K562 (cell line): Measurements from ENCODE around the gene FGF22. TPM values are rescaled to one million over a fixed set of nuclear protein-coding genes. Genes with fewer than 3 reads are reported as not detected.

Experiments
- CBX3 ChIP-seq, 2 experiments: IDR thresholded peaks; 1 replicate in 1 of 2; 2 replicates in 1 of 2; pipeline ENCODE4 v1.6.1; 2012; ENCODE audit warnings: inconsistent platforms in 2 of 2, low read length in 2 of 2, borderline replicate concordance in 1 of 2, control low read depth in 1 of 2
- CTBP1 ChIP-seq: fragments of 450-650 bp; IDR thresholded peaks from 2 replicates; pipeline ENCODE4 v1.6.1; 2016; ENCODE audit warnings: borderline replicate concordance
- EP300 ChIP-seq: IDR thresholded peaks from 2 replicates; pipeline ENCODE4 v1.6.1; 2012; ENCODE audit warnings: low read length, improper control_type of control experiment
- ETS1 ChIP-seq: conservative IDR thresholded peaks from 2 replicates; pipeline ENCODE4 v1.6.1; 2011; ENCODE audit warnings: low read depth, mild to moderate bottlenecking, low read length; ENCODE audit not compliant: control insufficient read depth
- GABPB1 ChIP-seq: sonication (generic); formaldehyde crosslinking; IDR thresholded peaks from 2 replicates; pipeline ENCODE4 v1.8.0; 2022; ENCODE audit warnings: mild to moderate bottlenecking, missing genetic modification reagents
- GATAD2B ChIP-seq: fragments of 450-650 bp; IDR thresholded peaks from 2 replicates; pipeline ENCODE4 v1.6.1; 2017; ENCODE audit warnings: mild to moderate bottlenecking, borderline replicate concordance
- HDAC1 ChIP-seq, 2 experiments: fragments of 450-650 bp; IDR thresholded peaks; 2 replicates each; pipeline ENCODE4 v1.6.1; 2016 to 2017; ENCODE audit warnings: inconsistent platforms in 1 of 2, mild to moderate bottlenecking in 1 of 2, moderate library complexity in 1 of 2
- MED1 ChIP-seq: sonication (generic); formaldehyde crosslinking; IDR thresholded peaks from 2 replicates; pipeline ENCODE4 v1.8.1; 2023; ENCODE audit warnings: missing genetic modification reagents, borderline replicate concordance
- NEUROD1 ChIP-seq: fragments of 150-350 bp; IDR thresholded peaks from 2 replicates; pipeline ENCODE4 v1.6.1; 2014; ENCODE audit warnings: borderline replicate concordance, low read length, low read depth; ENCODE audit not compliant: partially characterized antibody
- NFIC ChIP-seq: fragments of 450-650 bp; IDR thresholded peaks from 2 replicates; pipeline ENCODE4 v1.6.1; 2017; ENCODE audit warnings: mild to moderate bottlenecking, inconsistent platforms
- NRF1 ChIP-seq, 2 experiments: fragments of 450-650 bp; IDR thresholded peaks in 1 of 2; conservative IDR thresholded peaks in 1 of 2; 2 replicates each; pipeline ENCODE4 v1.6.1; 2014; ENCODE audit warnings: mild to moderate bottlenecking in 2 of 2
- PHF8 ChIP-seq: fragments of 200-600 bp; sonication (generic); IDR thresholded peaks from 2 replicates; pipeline ENCODE4 v1.6.1; 2012; ENCODE audit warnings: mixed run types, mild to moderate bottlenecking, inconsistent platforms, low read length, moderate library complexity, borderline replicate concordance
- POLR2AphosphoS5 ChIP-seq: IDR thresholded peaks from 2 replicates; pipeline ENCODE4 v1.6.1; 2011; ENCODE audit warnings: mild to moderate bottlenecking, low read depth, low read length, moderate library complexity; ENCODE audit not compliant: control insufficient read depth, insufficient read depth
- POLR2B ChIP-seq: fragments of 450-650 bp; IDR thresholded peaks from 2 replicates; pipeline ENCODE4 v1.6.1; 2018; ENCODE audit warnings: low read depth; ENCODE audit not compliant: partially characterized antibody
- RAD21 ChIP-seq, 2 experiments: fragments of 250-450 bp in 1 of 2; fragments of 450-650 bp in 1 of 2; sonication (Bioruptor Pico) in 1 of 2; formaldehyde crosslinking in 1 of 2; IDR thresholded peaks in 1 of 2; conservative IDR thresholded peaks in 1 of 2; 2 replicates each; pipeline versions ENCODE4 v1.4.0 to v1.8.0; 2020 to 2022; ENCODE audit warnings: mild to moderate bottlenecking in 2 of 2, moderate library complexity in 1 of 2
- SMAD4 ChIP-seq: fragments of 250-450 bp; sonication (Bioruptor Pico); conservative IDR thresholded peaks from 2 replicates; pipeline ENCODE4 v1.8.0; 2021; ENCODE audit warnings: inconsistent platforms, mild to moderate bottlenecking, moderate library complexity
- STAT6 ChIP-seq: sonication (generic); formaldehyde crosslinking; IDR thresholded peaks from 2 replicates; pipeline ENCODE4 v1.8.1; 2023; ENCODE audit warnings: mild to moderate bottlenecking, missing genetic modification reagents
- TRIM28 ChIP-seq: fragments of 450-650 bp; IDR thresholded peaks from 2 replicates; pipeline ENCODE4 v1.6.1; 2017
- ZBTB1 ChIP-seq: sonication (generic); formaldehyde crosslinking; IDR thresholded peaks from 2 replicates; pipeline ENCODE4 v1.8.1; 2023; ENCODE audit warnings: missing genetic modification reagents, low read depth, mild to moderate bottlenecking, borderline replicate concordance
- ZNF217 ChIP-seq: sonication (generic); formaldehyde crosslinking; IDR thresholded peaks from 2 replicates; pipeline ENCODE4 v1.8.0; 2022; ENCODE audit warnings: mild to moderate bottlenecking, missing genetic modification reagents
- ZNF395 ChIP-seq: fragments of 200-800 bp; sonication (Bioruptor generic); IDR thresholded peaks from 2 replicates; pipeline ENCODE4 v1.6.1; 2017; ENCODE audit warnings: missing genetic modification characterization, missing compliant biosample characterization
- ZNF79 ChIP-seq: fragments of 250-450 bp; sonication (Bioruptor Pico); IDR thresholded peaks from 2 replicates; pipeline ENCODE4 v1.4.0; 2020; ENCODE audit warnings: low read depth, mild to moderate bottlenecking, moderate library complexity
- polyA plus RNA-seq, 8 experiments: library from polyadenylated mRNA; depleted of rRNA in 4 of 8; stranded (reverse) in 5 of 8; unstranded in 3 of 8; fragments of >200 nt; fragmentation: Nextera tagmentation in 2 of 8; fragmentation: Illumina TruSeq in 1 of 8; extraction: Ambion mirVana in 2 of 8; extraction: Trizol in 1 of 8; gene quantifications; 2 replicates each; pipeline versions ENCODE4 v1.2.1 to v1.2.3, GENCODE V29; 2011 to 2014; ENCODE audit warnings: inconsistent platforms in 1 of 8, missing spikeins in 1 of 8
- total RNA-seq, 7 experiments: library from RNA; depleted of rRNA in 6 of 7; stranded (reverse); fragments of >200 nt in 6 of 7; fragmentation: Illumina TruSeq in 2 of 7; extraction: Trizol in 2 of 7; gene quantifications; 2 replicates each; pipeline versions ENCODE4 v1.2.1 to v1.2.3, GENCODE V29; 2011 to 2021; ENCODE audit warnings: low replicate concordance in 1 of 7

Gene FGF22
- total and polyA plus RNA-seq, 9 of the 15 experiments (the other 6 are each of a cell fraction or from before 2014, with no cell fraction given), result 0.14 to 2.2 (median 0.86) TPM; not detected in 4

GRCh38 chr19:662962-663681 lies 23.4 kb downstream of the FGF22 start, which contains the start of gene RNF126 (continued):
- TF ChIP-seq STAT6 (CRISPR knock-in tag) (peak; percentile 75; the same call in 1 of the 2 replicates), NFIC (0 out of 2 replicates have a peak, but pooled peaks have one; percentile 23), PHF8 (peak; percentile 76; the same call in 1 of the 2 replicates), MED1 (0 out of 2 replicates have a peak, but pooled peaks have one; percentile 79), NRF1 (conservative IDR thresholded peaks at IDR 0.05 in 1 of 2, IDR thresholded peaks at IDR 0.05 in 1 of 2) (peak; percentile 81 to 82), CBX3 (IDR thresholded peaks at IDR 0.05; ENCODE audit: borderline replicate concordance in 1 of 2, low read length in 2 of 2) (peak in 1 of 2 experiments; percentile 35; a peak in 1 of 3 replicates), GABPB1 (CRISPR knock-in tag) (peak; percentile 46; the same call in 1 of the 2 replicates), POLR2B (peak; percentile 22), ZNF217 (no peak), ZBTB1 (peak; percentile 99), TRIM28 (peak; percentile 77; the same call in 1 of the 2 replicates), NEUROD1 (peak; percentile 45), ETS1 (peak; percentile 44; the same call in 1 of the 2 replicates), EP300 (0 out of 2 replicates have a peak, but pooled peaks have one; percentile 6), SMAD4 (0 out of 2 replicates have a peak, but pooled peaks have one; percentile 57), HDAC1 (IDR thresholded peaks at IDR 0.05) (0 out of 4 replicates have a peak, but pooled peaks of 1 of the 2 experiments have one; percentile 26), RAD21 (CRISPR knock-in tag; conservative IDR thresholded peaks at IDR 0.05 in 1 of 2, IDR thresholded peaks at IDR 0.05 in 1 of 2) (no peak), CTBP1 (peak; percentile 70; the same call in 1 of the 2 replicates), ZNF79 (CRISPR knock-in tag) (no peak), POLR2AphosphoS5 (0 out of 2 replicates have a peak, but pooled peaks have one; percentile 18), GATAD2B (peak; percentile 92), ZNF395 (CRISPR knock-in tag) (0 out of 2 replicates have a peak, but pooled peaks have one; percentile 54)
